Esophagus squamous epithelium (tissue), 4 donors: ENCODE data around the gene BRME1.

ENCODE experiments used
- POLR2A ChIP-seq, 4 donors: fragments of 450-650 bp; IDR thresholded peaks; one replicate each; pipeline ENCODE4 v1.6.1; 2017; ENCODE audit warnings: antibody characterized with exemption in 4 of 4, mild to moderate bottlenecking in 4 of 4, moderate library complexity in 3 of 4
- TF ChIP-seq, protein P1 (sequence below), 6 experiments: fragments of 450-650 bp in 4 of 6; fragments of 200-600 bp in 2 of 6; sonication (generic) in 2 of 6; IDR thresholded peaks; one replicate each; pipeline ENCODE4 v1.5.1; 2016 to 2019; ENCODE audit warnings: antibody characterized with exemption in 6 of 6, mild to moderate bottlenecking in 4 of 6, moderate library complexity in 4 of 6

DNA sequence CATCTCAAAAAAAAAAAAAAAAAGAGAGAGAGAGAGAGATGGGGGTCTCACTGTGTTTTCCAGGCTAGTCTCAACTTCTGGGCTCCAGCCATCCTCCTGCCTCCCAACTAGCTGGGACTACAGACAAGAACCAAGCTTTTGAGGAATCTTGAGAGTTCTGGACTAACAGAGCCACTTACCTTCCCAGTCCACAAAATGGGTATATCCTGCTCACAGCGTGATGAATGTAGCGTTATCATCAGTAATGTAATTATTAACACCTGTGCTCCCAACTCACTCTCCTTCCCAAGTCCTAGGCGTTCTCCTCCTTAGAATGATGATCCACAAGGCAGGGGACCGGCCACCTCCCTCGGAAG is 33.6 kb downstream of the BRME1 start:
- TF ChIP-seq, protein P1, sequence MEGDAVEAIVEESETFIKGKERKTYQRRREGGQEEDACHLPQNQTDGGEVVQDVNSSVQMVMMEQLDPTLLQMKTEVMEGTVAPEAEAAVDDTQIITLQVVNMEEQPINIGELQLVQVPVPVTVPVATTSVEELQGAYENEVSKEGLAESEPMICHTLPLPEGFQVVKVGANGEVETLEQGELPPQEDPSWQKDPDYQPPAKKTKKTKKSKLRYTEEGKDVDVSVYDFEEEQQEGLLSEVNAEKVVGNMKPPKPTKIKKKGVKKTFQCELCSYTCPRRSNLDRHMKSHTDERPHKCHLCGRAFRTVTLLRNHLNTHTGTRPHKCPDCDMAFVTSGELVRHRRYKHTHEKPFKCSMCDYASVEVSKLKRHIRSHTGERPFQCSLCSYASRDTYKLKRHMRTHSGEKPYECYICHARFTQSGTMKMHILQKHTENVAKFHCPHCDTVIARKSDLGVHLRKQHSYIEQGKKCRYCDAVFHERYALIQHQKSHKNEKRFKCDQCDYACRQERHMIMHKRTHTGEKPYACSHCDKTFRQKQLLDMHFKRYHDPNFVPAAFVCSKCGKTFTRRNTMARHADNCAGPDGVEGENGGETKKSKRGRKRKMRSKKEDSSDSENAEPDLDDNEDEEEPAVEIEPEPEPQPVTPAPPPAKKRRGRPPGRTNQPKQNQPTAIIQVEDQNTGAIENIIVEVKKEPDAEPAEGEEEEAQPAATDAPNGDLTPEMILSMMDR (IDR thresholded peaks at IDR 0.05), result no peak
- TF ChIP-seq POLR2A (IDR thresholded peaks at IDR 0.05), result no peak
